NT2/D1 (cell line): ENCODE data around the gene PBX1.

Experiments used
- SUZ12 ChIP-seq: IDR thresholded peaks from 2 replicates; pipeline ENCODE4 v1.6.1; 2011; ENCODE audit not compliant: insufficient read length, insufficient read depth; ENCODE audit errors: extremely low read depth
- YY1 ChIP-seq: IDR thresholded peaks from 2 replicates; pipeline ENCODE4 v1.6.1; 2011; ENCODE audit not compliant: insufficient read length, insufficient read depth
- ZNF274 ChIP-seq: IDR thresholded peaks from 2 replicates; pipeline ENCODE4 v1.6.1; 2011; ENCODE audit warnings: mild to moderate bottlenecking, low read depth, low read length

GRCh38 chr1:164895026-164895912 is 336.3 kb downstream of the PBX1 start:
- TF ChIP-seq ZNF274, result no peak
- TF ChIP-seq YY1, result no peak
- no peak for TF ChIP-seq SUZ12
